Activated CD8-positive, alpha-beta memory T cell treated with anti-CD3 and anti-CD28 coated beads for 36 hours (primary cell): Measurements from ENCODE around the gene ZNF385D. TPM values are rescaled to one million over a fixed set of nuclear protein-coding genes. Genes with fewer than 3 reads are reported as not detected.
"Not testable (repeated sequence)": the region's sequence is repeated elsewhere in the genome, so short reads cannot be mapped to it uniquely, and the experiment has no call there.

Source experiments
- CTCF ChIA-PET: fragments of 350-600 bp; sonication (Branson Sonifier 250); formaldehyde crosslinking; loops from one replicate; lab custom pipeline; 2021; ENCODE audit warnings: antibody characterized with exemption; lab: Charles Lee
- POLR2A ChIA-PET: fragments of 350-600 bp; sonication (Branson Sonifier 250); formaldehyde crosslinking; loops from one replicate; lab custom pipeline; 2021; ENCODE audit warnings: antibody characterized with exemption; lab: Charles Lee
- total RNA-seq, 2 experiments: library from RNA; stranded (reverse); gene quantifications; one replicate each; pipeline ENCODE4 v1.2.3, GENCODE V29; 2021

Gene ZNF385D
- total RNA-seq, 2 experiments from 2014 or later: not detected

DNA sequence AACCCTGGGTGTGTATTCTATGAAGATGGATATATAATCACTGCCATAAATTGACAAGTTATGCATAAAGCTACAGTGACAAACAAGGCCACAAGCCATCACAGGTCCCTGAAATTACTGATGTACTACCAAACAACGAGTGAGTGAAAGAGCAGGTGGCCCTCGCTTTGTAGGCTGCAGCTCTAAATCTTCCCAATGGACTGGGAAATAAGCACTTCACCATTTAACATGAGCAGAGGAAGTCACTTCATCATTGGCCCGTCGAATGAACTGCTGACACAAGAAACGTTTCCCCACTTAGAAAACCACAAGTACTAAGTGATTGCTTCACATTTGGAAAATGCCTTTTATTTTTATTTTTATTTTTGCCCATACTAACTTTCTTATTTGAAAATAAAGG is 218.0 kb downstream of the ZNF385D start:
- ChIA-PET POLR2A (no interaction called here), CTCF (no interaction called here)

DNA sequence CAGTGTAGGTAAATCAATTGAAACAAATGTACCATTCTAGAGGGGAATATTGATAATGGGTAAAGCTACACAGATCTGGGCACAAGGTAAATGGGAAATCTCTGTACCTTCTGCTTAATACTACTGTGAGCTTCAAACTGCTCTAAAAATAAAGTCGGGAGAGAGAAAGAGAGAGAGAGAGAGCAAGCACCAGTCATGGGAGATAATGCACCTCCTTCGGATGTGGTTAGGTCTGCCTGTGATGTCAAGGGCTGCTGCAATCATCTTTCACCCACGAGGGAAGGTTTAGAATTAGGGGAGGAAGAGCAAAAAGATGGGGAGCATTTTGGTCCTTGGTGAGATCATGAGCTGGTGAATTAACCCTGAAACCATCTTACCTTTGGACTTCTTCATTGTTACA is 219.1 kb downstream of the ZNF385D start:
- CTCF ChIA-PET: no interaction called here
- POLR2A ChIA-PET: no interaction called here

DNA sequence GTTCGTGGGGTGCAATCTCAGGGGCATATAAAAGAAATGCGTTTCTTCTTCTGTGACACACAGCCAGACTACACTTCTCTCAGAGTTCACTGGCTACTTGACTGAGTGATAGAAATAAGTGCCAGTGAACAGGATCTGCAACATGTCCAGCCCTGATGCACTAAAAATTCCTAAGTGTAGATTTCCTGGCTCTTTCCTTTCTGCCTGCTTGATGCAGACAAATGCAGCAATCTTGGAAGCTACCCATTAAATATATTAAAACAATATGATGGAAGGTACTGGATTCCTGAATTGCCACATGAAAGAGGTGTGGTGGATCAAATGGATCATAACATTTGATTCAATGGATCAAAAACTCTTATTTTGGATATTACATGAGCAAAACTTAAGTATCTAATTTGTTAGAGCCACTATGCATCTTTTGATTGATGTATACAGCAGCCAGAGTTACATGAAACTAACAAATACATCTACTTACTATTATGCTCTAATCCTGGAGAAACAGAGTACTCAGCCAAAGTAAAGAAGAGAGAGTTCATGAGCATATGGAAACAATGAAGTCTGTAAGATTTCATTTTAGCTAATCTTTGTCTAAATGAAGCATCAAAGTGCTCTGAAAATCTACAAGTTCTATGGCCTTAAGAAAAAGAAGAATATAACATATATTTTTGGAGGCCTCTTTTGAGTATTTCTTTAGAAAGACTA is 222.6 kb downstream of the ZNF385D start:
- CTCF ChIA-PET: no interaction called here
- POLR2A ChIA-PET: no interaction called here

DNA sequence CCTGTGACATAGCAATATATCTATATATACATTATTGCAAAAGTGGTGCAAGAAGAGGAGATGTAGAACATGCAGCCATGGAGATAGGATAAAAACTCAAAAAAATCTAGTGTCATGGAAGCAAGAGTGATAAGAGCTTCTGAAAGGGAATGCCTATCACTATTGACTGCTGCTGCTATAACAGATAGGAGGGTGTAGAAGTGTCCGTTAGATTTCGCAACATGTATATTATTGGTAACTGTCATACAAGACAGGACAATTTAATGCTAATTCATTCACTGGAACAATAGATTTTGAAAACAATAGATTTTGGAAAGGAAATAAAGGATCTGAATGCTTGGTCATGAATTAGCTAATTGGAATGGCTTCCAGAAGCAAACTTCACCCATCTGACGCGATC is 224.5 kb downstream of the ZNF385D start:
- ChIA-PET CTCF (no interaction called here), POLR2A (no interaction called here)

DNA sequence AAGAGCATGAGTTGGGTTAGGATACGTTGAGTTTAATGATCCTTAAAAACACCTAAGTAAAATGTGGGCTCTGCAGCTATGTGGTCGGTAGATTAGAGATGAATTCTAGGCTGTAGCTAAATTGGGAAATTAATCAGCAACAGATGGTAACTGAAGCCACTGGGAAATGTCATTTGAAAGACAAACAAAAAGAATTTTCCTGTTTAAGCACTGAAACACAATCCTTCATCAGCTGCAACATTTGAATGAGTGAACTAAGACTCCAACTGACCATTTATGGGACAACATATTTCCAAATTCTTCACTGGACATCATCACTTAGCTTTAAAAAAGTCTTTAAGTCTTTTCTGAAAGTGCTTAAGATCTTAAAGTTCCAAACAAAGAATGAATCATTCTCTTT is 226.9 kb downstream of the ZNF385D start:
- ChIA-PET CTCF (no interaction called here), POLR2A (no interaction called here)

DNA sequence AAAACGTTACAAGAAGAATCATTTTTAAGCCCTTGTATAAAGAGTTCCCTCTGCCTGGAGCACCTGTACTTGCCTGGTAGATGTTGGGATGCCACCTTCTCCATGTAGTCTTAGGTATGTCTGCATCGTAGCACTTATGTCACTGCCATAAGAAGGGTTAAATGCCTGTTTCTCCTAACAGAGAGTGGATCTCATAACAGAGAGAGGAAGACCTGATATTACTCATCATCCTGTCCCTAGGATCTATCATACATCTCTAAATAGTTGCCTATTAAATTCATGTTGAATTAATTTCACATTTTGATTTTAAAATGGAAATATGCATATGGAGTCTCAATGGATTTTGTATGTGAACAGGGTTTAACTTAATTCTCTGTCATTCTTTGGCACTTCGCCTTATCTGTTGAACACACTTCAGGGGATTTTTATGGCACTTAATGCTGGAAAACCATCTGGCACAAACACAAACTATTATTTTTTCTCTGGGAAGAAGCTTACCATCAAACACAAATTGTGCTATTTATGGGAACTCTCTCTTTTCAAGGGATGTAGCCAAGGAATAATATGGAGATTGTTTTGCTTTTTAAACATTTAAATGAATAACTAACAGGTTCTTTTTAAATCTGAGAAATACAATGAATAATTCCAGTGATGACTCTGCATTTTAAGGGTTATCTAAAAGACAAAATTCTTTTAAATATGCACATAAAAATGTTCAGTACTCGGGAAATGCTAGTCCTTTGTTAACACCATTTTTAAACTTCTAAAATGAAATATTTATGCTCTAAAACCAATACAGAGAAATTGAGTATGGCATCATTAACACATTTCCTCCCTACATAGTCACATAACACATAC is 230.7 kb downstream of the ZNF385D start:
- CTCF ChIA-PET: no interaction called here

DNA sequence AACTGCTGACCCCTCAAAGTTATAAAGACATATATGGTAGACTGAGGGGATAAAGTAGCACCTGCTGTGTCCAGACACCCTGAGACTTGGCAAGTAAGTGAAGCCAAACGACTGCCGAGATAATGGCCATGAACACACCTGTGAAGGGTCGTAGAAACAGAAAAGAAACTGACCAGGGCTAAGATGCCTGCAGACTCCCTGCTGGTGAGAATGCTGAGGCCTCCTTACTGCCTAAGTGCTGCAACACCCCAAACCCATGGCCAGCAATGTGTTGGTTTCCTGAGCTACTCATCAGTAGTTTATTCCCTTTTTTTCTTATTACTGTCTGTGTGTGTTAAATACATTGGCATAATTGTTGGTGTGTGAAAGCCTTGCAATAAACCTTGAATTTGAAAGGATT is 233.8 kb downstream of the ZNF385D start:
- CTCF ChIA-PET: no interaction called here
- POLR2A ChIA-PET: no interaction called here

More for the DNA sequence above, 230.7 kb downstream of the ZNF385D start:
- POLR2A ChIA-PET: no interaction called here

DNA sequence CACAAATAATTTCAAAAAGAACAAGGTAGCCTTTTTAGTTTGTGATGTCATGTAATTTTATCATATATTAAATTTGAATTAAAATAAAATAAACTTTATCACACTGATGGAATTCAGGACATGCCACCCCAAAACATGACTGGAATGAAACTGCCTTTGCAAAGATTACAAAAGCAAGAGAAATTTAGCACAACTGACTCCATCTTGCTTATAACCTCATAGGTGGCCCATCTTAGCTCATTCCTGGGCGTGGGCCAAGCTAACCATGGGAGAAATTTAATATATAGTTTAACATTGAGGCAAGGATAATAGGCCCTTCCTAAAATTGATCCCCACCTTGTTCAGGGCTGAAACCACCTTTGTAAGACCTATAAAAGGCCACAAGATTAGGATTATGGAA is 235.6 kb downstream of the ZNF385D start:
- ChIA-PET POLR2A (no interaction called here), CTCF (no interaction called here)

DNA sequence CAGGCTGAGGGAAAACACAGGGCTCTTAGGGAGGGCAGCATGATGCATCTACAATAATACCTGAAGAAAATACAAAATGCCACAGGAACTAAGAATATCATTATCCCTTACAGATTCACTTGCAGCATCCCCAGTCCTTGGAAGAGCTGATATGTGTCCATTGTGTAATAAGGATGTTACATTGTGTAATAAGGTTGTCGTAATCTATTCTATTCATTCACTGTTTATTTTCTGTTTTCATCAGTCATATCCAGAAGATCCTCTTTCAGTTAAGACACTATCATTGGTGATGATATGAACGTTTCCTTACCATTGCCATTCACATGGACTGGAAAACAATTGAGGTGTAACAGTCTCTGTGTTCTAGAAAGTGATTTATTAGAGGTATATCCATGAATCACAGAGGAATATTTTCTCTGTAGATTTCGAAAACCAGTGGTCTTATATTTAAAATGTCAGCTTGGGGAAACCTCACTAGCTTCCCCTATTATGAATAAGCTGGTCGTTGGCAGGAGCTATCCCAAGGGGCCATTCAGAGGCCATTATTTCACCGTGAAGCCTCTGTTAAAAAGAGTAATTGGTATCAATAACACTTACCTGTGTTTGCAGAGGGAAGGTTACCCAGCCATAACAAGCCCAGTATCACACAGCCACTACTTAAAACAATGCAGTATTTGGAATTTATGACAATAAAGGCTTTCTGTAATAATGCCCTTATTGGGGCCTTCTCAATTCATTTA is 241.1 kb downstream of the ZNF385D start:
- ChIA-PET POLR2A (no interaction called here), CTCF (no interaction called here)

DNA sequence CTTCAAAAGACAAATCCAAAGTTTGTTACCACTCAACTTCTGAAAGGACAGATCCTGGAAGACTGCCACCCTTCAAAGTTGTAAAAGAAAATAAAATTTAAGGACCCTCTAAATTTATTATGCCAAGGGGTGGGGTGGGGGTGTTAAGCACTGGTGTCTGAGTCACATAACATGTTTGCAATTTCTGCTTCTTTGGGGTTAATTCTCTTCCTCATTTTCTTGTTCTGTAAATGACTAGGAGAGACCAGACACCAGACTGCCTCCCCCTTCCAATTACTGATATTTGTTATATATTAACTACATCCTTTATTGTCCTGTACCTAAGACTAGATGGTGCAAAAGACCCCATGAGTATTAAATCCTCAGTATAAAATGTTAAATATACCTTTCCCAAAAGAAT is 242.8 kb downstream of the ZNF385D start:
- CTCF ChIA-PET: interaction anchor here (0.6 kb wide), 1 partner anchor 456 kb away, joined by 4 read pairs; no protein-coding TSS in a partner anchor
- POLR2A ChIA-PET: no interaction called here

DNA sequence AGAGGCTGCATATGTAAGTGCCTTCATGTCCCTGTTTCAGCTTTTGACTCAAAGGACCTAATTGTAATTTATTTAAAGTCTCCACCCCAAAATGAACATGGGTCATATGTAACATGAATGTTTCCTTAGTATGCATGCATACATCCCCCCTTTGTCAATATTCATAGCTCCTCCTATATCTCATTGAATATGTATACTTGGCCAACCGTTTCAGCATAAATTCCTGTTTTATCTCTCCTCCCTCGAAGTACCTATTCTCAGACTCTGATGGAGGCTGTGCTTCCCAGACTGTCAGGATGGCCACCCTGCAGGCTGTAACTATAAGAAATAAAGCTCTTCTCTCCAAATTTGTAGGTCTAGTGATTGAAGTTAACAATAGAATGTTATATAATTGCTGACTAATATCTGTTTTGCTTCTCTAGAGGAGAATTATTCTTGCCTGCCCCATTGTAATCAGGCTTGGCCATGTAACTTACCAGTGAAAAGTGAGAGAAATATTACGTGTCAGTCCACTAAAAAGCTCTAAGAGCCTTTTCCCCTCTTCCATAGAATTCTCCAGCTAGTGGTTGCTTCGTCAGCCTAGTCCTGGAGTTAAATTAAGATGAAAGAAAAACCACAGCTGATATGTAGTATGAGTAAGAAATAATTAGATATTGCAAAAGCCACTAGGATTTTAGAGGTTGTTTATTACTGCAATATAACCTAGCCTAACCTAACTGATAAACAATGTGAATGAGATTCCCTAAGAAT is 245.1 kb downstream of the ZNF385D start:
- ChIA-PET POLR2A (no interaction called here), CTCF (interaction anchor here (0.5 kb wide), 1 partner anchor 166 kb away, joined by 3 read pairs; no protein-coding TSS in a partner anchor)

DNA sequence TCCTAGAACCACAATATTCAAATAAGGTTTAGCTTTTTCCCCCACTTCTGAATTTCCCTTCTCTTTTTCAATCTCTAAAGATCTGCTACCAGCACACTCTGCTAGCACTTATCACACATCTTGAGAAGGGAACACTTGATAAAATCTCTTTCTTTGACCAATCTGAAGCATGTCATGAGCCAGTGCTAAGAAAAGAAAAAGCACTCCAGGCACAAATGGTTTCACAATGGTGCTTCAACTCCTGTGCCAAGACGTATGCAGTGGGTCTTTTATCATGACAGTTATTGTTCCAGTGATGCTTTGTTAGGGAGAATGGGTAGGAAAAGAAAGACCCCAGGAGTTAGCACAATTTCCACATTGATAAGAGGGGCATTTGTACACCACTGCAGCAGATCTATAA is 248.4 kb downstream of the ZNF385D start:
- ChIA-PET POLR2A (no interaction called here), CTCF (no interaction called here)

DNA sequence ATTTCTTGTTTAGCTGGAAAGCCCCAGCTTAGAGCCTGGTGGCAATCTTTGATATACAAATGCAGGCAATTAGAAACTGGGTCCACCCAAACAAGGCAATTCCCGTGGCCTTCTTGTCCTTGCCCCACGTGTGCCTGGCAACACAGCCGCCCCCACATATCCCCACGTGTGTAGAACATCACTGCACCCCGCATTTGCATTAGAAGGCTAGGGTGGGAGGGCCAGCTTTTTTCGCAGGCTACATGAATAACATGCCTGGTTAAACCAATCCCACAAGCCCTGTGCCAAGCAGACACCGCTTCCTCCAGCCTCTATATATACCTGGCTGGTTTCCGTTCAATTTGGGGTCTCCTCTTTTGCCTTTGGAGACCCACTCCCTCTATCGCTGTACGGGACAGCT is 250.2 kb downstream of the ZNF385D start:
- ChIA-PET POLR2A (no interaction called here), CTCF (no interaction called here)

DNA sequence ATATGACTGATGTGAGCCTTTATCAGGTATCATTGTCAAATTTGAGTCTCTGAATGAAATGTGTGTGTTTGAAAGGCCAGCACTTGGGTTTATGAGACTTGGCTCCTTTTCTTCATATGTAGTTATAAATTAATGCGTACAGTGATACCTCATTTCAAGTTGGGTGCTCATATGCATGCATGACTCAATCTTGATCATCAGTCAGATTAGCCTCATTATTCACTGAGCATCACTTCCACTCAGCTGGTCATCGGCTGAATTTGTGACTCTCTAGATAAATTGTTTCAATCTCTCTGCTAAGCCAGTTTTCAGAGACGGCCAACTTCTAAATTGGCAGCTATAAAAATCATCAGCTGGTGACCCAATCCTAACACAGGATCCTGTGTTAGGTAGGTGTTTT is 260.3 kb downstream of the ZNF385D start:
- POLR2A ChIA-PET, CTCF ChIA-PET: not testable (repeated sequence)

DNA sequence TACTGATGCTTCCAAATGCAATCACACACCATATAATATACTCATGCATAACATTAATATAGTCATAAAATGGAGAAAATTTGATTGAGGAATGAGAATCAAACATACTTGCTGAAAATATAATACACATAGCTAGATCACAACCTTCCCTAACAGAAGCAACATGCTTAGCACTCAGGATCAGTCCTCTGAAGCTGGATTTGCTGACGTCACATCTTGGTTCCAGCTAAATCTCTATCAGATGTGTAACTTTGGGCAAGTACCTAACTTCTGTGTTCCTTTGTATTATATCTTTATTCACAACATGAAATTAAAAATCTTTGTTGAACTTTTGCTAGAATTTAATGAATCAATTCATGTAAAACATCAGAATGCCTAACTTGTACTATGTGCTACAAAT is 263.5 kb downstream of the ZNF385D start:
- CTCF ChIA-PET: no interaction called here
- POLR2A ChIA-PET: no interaction called here

DNA sequence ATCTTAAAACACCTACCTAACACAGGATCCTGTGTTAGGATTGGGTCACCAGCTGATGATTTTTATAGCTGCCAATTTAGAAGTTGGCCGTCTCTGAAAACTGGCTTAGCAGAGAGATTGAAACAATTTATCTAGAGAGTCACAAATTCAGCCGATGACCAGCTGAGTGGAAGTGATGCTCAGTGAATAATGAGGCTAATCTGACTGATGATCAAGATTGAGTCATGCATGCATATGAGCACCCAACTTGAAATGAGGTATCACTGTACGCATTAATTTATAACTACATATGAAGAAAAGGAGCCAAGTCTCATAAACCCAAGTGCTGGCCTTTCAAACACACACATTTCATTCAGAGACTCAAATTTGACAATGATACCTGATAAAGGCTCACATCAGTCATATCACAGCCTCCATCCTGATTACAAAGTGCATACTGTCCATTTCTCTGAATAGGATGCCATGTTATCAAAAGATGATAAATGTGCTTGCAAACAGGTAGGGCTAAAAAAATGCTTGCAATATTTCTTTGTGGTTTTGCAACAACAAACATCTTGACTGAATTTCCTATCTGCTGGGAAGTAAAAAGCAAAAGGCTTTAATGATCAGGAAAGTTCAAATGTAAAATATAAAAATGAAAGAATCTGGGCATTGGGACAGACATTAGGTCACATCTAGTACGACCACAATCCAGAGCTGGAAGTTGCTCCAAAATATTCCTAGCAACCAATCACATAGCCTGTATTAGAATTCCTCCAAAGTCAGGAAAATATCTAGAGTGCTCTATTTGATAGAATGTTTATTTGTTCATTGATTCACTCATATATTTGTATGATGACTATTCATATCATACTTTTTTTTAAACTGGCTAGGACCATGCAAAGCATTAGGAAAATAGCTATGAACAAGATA is 264.7 kb downstream of the ZNF385D start:
- POLR2A ChIA-PET, CTCF ChIA-PET: not testable (repeated sequence)

DNA sequence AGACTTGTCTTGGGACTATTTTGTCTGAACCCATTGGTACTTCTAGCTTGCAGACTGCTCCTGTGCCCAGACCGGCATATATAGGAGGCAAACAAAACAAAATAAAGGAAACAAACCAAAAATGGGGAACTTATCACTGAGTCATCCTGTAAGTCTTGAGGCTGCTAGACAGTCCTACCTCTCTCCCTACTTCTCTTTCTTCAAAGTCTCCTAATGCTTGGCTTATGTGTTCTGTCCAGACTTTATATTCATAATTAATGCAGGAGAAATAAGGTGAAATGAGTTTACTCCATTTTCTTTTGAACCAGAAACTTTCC is 266.2 kb downstream of the ZNF385D start:
- POLR2A ChIA-PET: no interaction called here

DNA sequence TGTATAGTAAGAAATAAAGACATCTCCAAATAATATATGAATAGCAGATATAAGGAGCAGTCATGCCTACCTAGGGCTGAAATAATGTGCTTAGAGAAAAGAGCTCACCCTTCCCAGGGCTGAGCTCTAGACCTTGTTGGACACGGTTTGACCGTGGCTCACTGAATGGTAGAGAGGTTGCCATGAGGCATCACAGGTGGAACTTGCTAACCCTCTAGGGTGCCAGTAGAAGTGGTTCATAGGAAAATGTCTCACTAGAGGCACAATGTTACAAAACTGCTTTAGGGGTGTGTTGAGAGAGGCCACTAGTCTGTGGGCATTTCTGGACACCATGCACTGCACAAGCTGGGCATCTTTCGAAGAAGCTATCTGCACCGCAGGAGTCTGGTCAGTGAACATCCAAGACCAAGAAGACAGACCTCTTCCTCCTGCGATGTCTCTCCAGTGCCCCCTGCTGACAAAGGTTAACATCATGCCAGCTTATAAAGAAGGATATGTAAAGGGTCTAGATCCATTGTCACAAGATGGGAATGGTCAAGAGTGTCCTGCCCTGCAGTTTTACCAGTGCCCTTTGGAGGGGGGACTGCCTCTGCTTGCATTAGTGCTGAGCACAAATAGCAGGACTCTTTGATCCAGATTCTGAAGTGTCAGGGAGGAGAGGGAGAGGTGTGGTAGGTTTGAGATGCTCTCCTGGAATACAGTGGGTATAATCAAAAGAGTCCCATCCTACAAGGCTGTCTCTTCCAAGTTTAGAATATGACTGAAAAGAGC is 266.8 kb downstream of the ZNF385D start:
- CTCF ChIA-PET: no interaction called here
- POLR2A ChIA-PET: no interaction called here

More for the DNA sequence above, 266.2 kb downstream of the ZNF385D start:
- CTCF ChIA-PET: no interaction called here
